RWPE2 (cell line): ENCODE data around the gene WNT6.
"Not testable (repeated sequence)": the region's sequence is repeated elsewhere in the genome, so short reads cannot be mapped to it uniquely, and the experiment has no call there.

Experiments
- ATAC-seq: fragments of 200-7000 bp; cut with Tn5 transposase; 3 replicates; pipeline ENCODE4 v1.9.1; 2021; ENCODE audit warnings: low read depth
- DNase-seq: peaks from one replicate; pipeline ENCODE4 v3.0.0-alpha.2; 2020; ENCODE audit warnings: low spot score
- H3K27ac ChIP-seq: fragments of 450-650 bp; 2 replicates; pipeline ENCODE4 v1.5.1; 2017; ENCODE audit warnings: mild to moderate bottlenecking; ENCODE audit not compliant: poor library complexity, severe bottlenecking
- H3K27me3 ChIP-seq: fragments of 250-450 bp; sonication (Bioruptor Pico); 2 replicates; pipeline ENCODE4 v1.5.1; 2021; ENCODE audit warnings: mild to moderate bottlenecking, moderate library complexity; ENCODE audit not compliant: insufficient read depth, poor library complexity, severe bottlenecking
- H3K36me3 ChIP-seq: fragments of 250-450 bp; sonication (Bioruptor Pico); 2 replicates; pipeline ENCODE4 v1.5.1; 2020; ENCODE audit warnings: low read depth, mild to moderate bottlenecking, moderate library complexity
- H3K4me1 ChIP-seq: fragments of 250-450 bp; sonication (Bioruptor Pico); 2 replicates; pipeline ENCODE4 v1.5.1; 2021; ENCODE audit warnings: mild to moderate bottlenecking, moderate library complexity; ENCODE audit not compliant: insufficient read depth, poor library complexity, severe bottlenecking
- H3K4me3 ChIP-seq: fragments of 250-450 bp; sonication (Bioruptor Pico); 2 replicates; pipeline ENCODE4 v1.5.1; 2021; ENCODE audit warnings: mild to moderate bottlenecking, moderate library complexity; ENCODE audit not compliant: severe bottlenecking
- H3K9me3 ChIP-seq: fragments of 250-450 bp; sonication (Bioruptor Pico); 2 replicates; pipeline ENCODE4 v1.5.1; 2021; ENCODE audit warnings: mild to moderate bottlenecking, moderate library complexity; ENCODE audit not compliant: severe bottlenecking
- CTCF ChIP-seq: fragments of 450-650 bp; IDR thresholded peaks from one replicate; pipeline ENCODE4 v1.5.1; 2017; ENCODE audit warnings: mild to moderate bottlenecking, moderate library complexity; ENCODE audit not compliant: poor library complexity, severe bottlenecking

The WNT6 gene

GRCh38 chr2:218833023-218833609, 26.5 kb upstream of the WNT6 start:
- ATAC-seq = no peak
- H3K27ac ChIP-seq = no peak overlapping the region
- no peak for DNase-seq
- no peaks in the 10 kb centered on the region for H3K36me3 ChIP-seq
- H3K9me3 ChIP-seq = no peaks in the 10 kb centered on the region
- no peak overlapping the region for H3K4me3 ChIP-seq
- no peak for TF ChIP-seq CTCF
- no peaks in the 10 kb centered on the region for H3K27me3 ChIP-seq
- H3K4me1 ChIP-seq = peaks cover 8% of the 10 kb centered on the region

GRCh38 chr2:218834685-218835084, 24.9 kb upstream of the WNT6 start:
- no peaks in the 10 kb centered on the region for H3K36me3 ChIP-seq
- DNase-seq (no peak), ATAC-seq (no peak; the same call in 2 of the 3 replicates)
- H3K4me1 ChIP-seq = peaks cover 8% of the 10 kb centered on the region
- H3K27me3 ChIP-seq = no peaks in the 10 kb centered on the region
- H3K4me3 ChIP-seq = no peak overlapping the region
- H3K27ac ChIP-seq = no peak overlapping the region
- TF ChIP-seq CTCF = no peak
- no peaks in the 10 kb centered on the region for H3K9me3 ChIP-seq

- TF ChIP-seq CTCF = no peak
- Histone ChIP-seq H3K4me3 (no peak overlapping the region), H3K4me1 (peaks cover 3% of the 10 kb centered on the region), H3K9me3 (no peaks in the 10 kb centered on the region), H3K27ac (no peak overlapping the region), H3K27me3 (no peaks in the 10 kb centered on the region), H3K36me3 (no peaks in the 10 kb centered on the region)
- DNase-seq (no peak), ATAC-seq (no peak)
These were observed 22.1 kb upstream of the WNT6 start for GRCh38 chr2:218837495-218837894.

- no peak for DNase-seq
- Histone ChIP-seq H3K27ac (no peak overlapping the region), H3K4me1 (no peaks in the 10 kb centered on the region), H3K36me3 (no peaks in the 10 kb centered on the region), H3K9me3 (no peaks in the 10 kb centered on the region), H3K27me3 (no peaks in the 10 kb centered on the region), H3K4me3 (no peak overlapping the region)
- TF ChIP-seq CTCF = no peak
- ATAC-seq = no peak
These were observed 20.2 kb upstream of the WNT6 start for GRCh38 chr2:218839430-218839829.

GRCh38 chr2:218839888-218840287, 19.7 kb upstream of the WNT6 start:
- no peaks in the 10 kb centered on the region for H3K36me3 ChIP-seq
- H3K27ac ChIP-seq = no peak overlapping the region
- H3K4me1 ChIP-seq = no peaks in the 10 kb centered on the region
- no peak for DNase-seq
- no peak for ATAC-seq
- H3K27me3 ChIP-seq = no peaks in the 10 kb centered on the region
- no peak overlapping the region for H3K4me3 ChIP-seq
- no peaks in the 10 kb centered on the region for H3K9me3 ChIP-seq
- no peak for TF ChIP-seq CTCF

GRCh38 chr2:218844334-218844733, 15.3 kb upstream of the WNT6 start:
- H3K4me1 ChIP-seq, H3K27ac ChIP-seq, ATAC-seq, H3K36me3 ChIP-seq, H3K4me3 ChIP-seq, H3K9me3 ChIP-seq, DNase-seq, H3K27me3 ChIP-seq: not testable (repeated sequence)

GRCh38 chr2:218846963-218847362, 12.6 kb upstream of the WNT6 start:
- not testable (repeated sequence) for H3K27me3 ChIP-seq, H3K9me3 ChIP-seq, H3K4me3 ChIP-seq, H3K27ac ChIP-seq, ATAC-seq, DNase-seq, H3K36me3 ChIP-seq, H3K4me1 ChIP-seq
